GM18517 (cell line): ENCODE results near the gene DNAJB11.
A peak's percentile ranks its signal among the peaks of the same experiment; 100 is the strongest.

Experiments used
- ATAC-seq: cut with Tn5 transposase; IDR thresholded peaks from one replicate; pipeline ENCODE4 v1.9.1; 2021; ENCODE audit warnings: mild to moderate bottlenecking, moderate library complexity; ENCODE audit not compliant: unreplicated experiment

DNAJB11 gene

DNA sequence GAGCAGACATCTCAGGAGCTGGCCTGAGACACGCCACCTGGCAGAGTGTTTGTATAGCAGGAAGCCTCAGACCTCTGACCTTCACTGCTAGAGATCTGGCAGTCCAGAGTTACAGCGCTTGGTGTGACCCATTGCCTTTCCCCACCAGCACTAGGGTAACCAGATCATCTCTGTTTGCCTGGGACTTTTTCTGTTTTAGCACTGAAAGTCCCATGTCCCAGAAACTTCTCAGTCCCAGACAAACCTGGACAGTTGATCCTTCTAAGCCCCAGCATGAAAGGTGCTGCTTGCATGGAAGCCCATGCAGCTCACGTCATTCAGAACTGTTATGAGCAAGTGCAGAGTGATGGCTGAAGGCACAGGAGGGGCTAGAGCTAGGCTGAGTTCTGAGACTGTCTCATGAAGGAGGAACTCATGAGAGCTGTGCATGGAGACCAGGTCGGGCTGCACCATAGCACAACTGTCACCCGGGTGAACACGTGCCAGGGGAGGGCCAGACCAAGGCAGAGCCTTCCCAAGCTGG, 24.1 kb downstream of the DNAJB11 start:
- no peak for ATAC-seq

DNA sequence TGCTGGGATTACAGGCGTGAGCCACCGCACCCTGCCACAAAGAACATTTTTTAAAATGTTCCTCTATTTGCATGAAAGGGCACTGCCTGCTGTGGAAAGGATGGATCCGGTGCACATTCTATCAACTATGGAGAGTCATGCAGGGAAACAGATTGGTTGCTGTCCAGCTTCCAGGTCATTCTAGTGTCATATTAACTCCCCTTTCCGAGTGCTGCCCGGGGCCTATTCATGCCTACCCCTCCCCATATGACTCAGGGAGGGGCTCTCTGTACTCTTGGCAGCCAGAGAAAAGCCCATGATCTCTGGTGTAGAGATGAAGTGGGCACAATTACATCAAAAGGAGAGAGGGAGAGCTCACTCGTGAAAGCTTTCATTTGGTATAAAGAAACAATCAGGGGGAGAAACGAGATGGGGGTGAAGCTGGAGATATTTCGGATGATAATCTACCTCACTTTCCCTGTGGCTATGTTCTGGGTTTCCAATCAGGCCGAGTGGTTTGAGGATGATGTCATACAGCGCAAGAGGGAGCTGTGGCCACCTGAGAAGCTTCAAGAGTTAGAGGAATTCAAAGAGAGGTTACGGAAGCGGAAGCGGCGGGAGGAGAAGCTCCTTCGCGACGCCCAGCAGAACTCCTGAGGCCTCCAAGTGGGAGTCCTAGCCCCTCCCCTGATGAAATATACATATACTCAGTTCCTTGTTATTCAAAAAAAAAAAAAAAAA, 26.2 kb downstream of the DNAJB11 start:
- no peak for ATAC-seq

DNA sequence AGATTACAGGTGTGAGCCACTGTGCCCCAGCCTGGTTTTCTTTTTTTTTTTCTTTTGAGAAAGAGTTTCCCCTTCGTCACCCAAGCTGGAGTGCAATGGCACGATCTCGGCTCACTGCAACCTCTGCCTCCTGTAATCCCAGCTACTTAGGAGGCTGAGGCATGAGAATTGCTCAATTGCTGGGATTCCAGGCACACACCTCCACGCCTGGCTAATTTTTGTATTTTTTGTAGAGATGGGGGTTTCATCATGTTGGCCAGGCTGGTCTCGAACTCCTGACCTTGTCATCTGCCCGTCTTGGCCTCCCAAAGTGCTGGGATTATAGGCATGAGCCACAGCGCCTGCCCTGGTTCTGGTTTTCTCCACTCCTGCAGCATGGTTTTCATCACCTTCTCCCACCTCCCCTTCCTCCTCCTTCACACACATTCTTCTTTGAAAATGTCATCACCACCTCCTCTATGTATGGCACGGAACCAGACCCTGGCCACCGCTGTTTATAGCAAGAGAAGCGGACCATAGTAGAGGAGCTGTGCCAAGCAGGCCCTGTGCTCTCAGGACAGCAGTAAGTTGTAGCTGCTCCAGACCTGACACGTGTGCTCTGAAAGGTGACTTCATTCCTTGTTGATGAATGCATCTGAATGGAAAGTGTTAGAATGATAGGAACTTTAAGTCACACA, 27.7 kb downstream of the DNAJB11 start:
- no peak for ATAC-seq

- ATAC-seq: no peak
Observed at GRCh38 chr3:186598794-186599141, 28.2 kb downstream of the DNAJB11 start.

- ATAC-seq: no peak
Observed at GRCh38 chr3:186599142-186599784, 28.7 kb downstream of the DNAJB11 start.

DNA sequence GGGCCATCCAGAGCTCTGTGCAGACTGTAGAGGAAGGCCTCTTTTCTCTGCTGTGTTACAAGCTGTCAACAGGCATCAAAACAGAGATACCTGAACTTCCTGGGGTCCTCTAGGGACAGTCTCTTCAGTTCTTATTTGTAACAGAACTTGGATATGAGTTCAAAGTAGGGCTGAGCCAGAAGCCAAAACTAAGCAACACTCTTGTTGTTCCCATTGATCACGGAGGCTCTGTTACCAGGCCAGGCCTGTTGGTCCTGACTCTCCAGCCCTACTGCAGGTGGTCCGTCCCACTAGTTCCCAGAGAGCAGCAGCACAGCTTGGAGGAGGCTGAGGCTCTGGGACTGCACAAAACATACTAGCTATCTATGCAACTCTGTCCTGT, 29.3 kb downstream of the DNAJB11 start:
- no peak for ATAC-seq

DNA sequence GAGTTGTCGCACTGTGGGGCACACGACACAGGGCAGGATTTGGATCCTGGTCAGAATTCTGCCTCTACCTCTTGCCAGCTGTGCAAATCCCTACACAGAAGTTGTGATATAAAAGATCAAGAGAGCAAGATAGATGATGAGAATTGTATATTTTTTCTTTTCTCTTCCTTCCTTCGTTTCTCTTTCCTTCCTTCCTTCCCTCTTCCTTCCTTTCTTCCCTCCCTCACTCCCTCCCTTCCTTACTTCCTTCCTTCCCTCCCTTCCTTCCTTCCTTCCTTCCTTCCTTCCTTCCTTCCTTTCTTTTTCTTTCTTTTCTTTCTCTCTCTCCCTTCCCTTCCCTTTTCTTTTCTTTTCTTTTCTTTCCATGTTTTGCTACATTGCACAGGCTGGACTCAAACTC, 30.4 kb downstream of the DNAJB11 start:
- no peak for ATAC-seq

DNA sequence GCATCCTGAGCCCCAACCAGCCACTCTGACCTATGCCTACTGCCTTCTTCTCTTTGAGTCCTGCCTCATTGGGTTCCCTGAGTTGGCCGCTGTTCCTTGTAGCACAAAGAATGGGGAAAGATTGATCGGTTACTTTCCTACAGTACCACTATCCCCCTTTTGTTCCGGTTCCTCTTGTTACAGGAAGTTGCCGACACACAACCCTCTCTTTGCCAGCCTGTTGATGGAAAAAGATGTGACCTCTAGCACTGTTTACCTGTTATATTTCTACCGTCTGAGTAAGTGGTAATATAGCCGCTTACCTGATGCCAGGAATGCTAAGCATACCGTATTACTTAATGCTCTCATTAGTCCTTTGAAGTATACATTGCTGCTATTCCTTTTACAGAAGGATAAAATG, 32.6 kb downstream of the DNAJB11 start:
- ATAC-seq: no peak

DNA sequence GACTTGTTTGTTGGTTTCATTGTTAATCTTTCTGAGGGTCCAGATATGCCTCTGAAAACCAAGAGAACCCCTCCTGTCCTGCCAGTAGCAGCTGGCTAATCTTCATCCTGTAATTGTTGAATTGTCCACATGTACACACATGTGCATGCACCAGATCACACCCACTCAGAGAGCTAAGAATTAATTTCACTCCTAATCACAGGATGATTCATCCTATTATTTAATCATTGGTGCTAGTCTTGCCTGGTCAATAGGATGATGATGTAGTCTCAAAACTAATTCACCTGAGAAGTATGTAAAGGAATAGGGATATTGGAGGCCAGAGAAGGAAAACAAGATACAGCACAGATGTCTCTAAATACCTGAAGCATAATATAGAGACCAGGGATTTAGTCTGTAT, 34.6 kb downstream of the DNAJB11 start:
- ATAC-seq: no peak

- ATAC-seq: no peak
Observed at GRCh38 chr3:186605561-186606545, 35.3 kb downstream of the DNAJB11 start.

- ATAC-seq: no peak
Observed at GRCh38 chr3:186608624-186609215, 38.2 kb downstream of the DNAJB11 start.

DNA sequence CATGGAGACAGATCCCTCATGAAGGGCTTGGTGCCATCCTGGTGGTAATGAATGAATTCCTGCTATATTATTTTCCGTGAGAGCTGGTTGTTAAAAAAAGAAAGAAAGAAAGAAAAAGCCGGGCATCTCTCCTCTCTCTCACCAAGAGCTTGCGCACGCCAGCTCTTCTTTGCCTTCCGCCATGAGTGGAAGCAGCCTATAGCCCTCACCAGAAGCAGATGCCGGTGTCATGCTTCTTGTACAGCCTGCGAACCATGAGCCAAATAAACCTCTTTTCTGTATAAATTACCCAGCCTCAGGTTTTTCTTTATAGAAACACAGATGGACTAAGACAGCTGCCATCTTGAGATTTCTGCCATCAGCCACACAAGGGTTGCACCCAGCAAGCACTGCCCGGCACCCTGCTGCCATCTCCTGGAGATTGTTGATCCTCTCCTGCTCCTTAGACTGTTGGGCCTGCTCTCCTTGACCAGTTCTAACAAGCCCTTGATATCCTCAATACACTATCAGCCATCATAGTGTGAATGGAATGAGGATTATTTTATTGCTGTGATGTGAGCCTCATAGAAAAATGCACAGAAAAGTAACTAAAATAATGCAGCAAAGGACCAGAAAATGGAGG, 38.8 kb downstream of the DNAJB11 start:
- no peak for ATAC-seq

GRCh38 chr3:186612065-186612464, 41.5 kb downstream of the DNAJB11 start:
- no peak for ATAC-seq

- ATAC-seq: no peak
Observed at GRCh38 chr3:186612721-186613636, 42.5 kb downstream of the DNAJB11 start, which contains the start of gene AHSG. AHSG (plus strand) TSS chr3:186613060; CDS start chr3:186613142, 82 bp downstream.

DNA sequence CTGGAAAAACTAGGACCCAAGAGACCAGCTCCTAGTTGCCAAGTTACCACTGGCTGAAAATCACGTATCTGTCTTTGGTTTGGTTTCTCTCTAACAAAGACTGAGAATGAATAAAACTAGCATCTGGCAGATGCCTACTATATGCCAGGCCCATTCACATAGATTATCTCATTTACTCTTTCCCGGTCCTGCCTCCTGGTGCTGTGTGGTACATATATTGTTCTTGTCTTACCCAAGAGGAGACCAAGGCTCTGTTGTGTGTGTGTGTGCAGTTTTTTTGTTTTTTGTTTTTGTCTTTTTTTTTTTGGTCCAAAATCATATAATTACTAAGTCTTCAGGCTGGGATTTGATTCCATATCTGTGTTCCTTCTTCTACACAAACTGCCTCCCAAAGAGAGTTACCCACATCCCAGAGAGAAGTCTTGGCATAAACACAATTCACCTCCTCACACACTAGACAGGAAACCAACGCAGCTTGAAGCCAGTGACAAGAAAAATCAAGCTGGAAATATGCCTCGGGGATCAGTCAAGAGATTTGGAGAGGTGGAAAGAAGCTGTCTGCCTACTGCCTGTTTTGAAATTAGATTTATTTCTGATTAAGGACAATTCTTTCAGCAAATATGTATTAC, 43.2 kb downstream of the DNAJB11 start:
- ATAC-seq: no peak

GRCh38 chr3:186614266-186614596, 43.7 kb downstream of the DNAJB11 start:
- no peak for ATAC-seq

DNA sequence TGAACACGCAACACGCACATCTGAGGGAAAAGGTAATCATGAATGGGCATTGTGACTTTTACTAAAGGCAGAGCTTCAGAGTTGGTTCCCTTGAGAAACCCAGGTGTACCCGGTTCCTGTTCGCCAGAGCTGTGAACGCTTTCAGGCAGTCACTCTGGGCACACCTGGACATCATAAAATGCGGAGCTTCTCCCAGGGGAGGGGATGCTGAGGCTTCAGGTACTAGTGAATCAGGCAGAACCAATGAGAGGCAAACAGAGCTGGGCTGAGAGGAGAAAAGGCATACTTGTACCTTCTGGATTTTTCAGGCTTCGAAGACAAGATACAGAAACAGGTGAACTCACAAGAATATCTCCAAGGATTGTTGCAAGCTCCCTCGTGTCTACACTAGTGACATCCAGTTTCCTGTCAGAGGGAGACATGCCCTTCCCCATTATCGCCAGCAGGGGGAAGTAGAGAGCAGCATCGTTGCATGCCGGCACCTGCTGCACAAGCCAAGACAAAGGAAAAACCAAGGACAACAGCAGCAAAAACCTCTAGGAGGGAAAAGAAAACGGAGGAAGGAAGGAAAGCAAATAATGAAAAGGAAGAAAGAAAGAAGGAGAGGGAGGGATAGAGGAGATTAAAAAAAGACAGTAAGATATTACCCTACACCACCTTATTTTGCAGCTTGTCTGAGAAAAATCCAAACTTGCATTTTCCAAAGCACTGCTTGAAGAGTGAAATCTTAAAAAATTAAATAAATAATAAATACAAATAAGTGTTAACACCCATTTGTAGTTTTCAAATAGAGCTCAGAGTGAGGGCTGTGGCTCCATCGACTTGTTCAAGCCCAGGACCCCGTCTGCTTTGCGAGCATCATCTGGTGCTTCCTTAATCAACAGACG, 44.3 kb downstream of the DNAJB11 start:
- ATAC-seq: peak; percentile 57

- no peak for ATAC-seq
Observed at GRCh38 chr3:186616299-186616617, 45.7 kb downstream of the DNAJB11 start.
